Measurements from ENCODE around the gene CNBP. TPM values are rescaled to one million over a fixed set of nuclear protein-coding genes. Genes with fewer than 3 reads are reported as not detected.

Gene CNBP
- total and polyA plus RNA-seq, 4 donors, result 287 to 476 (median 346) TPM

DNA sequence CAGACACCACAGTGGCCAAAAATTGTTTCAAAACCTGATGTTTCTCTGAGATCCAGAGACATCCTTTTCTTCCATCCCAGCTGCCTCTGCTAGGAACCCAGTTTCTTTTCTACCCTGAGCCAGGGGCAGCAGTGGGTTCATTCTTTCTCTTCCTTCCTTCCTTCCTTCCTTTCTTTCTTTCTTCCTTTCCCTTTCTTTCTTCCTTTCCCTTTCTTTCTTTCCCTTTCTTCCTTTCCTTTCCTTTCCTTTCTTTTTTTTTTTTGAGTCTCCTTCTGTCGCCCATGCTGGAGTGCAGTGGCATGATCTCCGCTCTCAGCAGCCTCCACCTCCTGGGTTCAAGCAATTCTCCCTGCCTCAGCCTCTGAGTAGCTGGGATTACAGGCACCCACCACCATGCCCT is 35.0 kb upstream of the CNBP start:
- DNase-seq, result no peak
- H3K9me3 ChIP-seq (ENCODE audit: control insufficient read depth, low read length), result no peaks in the 10 kb centered on the region
- 84% methylated on average over 2 of the region's 2 CpGs for WGBS, 2 donors

DNA sequence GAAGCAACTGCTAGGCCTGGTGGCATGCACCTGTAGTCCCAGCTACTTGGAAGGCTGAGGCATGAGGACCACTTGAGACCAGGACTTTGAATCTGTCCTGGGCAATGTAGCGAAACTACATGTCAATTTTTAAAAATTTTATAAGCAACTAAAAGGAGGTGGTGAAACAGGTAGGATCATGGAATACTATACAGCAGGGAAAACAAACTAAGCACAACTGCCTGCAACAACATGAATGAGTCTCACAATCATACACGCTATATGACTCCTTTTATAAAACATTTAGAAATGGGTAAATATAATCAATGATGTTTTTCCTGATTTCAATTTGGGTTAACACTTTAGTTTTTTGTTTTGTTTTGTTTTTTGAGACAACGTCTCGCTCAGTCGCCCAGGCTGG is 29.5 kb upstream of the CNBP start:
- intact Hi-C loops (cut with DNase I), result no loop called here
- no peaks in the 10 kb centered on the region for H3K9me3 ChIP-seq (ENCODE audit: control insufficient read depth, low read length)
- no peak for ATAC-seq (ENCODE audit: low FRiP score)
- no peaks in the 10 kb centered on the region for H3K36me3 ChIP-seq (ENCODE audit: control insufficient read depth in 1 of 2, insufficient read depth in 2 of 2, low read length in 1 of 2)
- H3K27ac ChIP-seq (ENCODE audit: low read depth in 1 of 2, low read length in 2 of 2), result no peak overlapping the region
- H3K4me3 ChIP-seq (ENCODE audit: low read length in 2 of 2), result no peak overlapping the region
- WGBS, 2 donors, result 97 to 98% methylated on average over 5 of the region's 5 CpGs
- no peak for DNase-seq
- H3K4me1 ChIP-seq (ENCODE audit: control insufficient read depth in 1 of 2, insufficient read depth in 2 of 2, low read length in 2 of 2), result no peaks in the 10 kb centered on the region
- no peaks in the 10 kb centered on the region for H3K27me3 ChIP-seq (ENCODE audit: control insufficient read depth in 1 of 2, insufficient read depth in 2 of 2, low read length in 1 of 2)

More for the DNA sequence above, 35.0 kb upstream of the CNBP start:
- no peaks in the 10 kb centered on the region for H3K36me3 ChIP-seq (ENCODE audit: control insufficient read depth in 1 of 2, insufficient read depth in 2 of 2, low read length in 1 of 2)
- H3K4me1 ChIP-seq (ENCODE audit: control insufficient read depth in 1 of 2, insufficient read depth in 2 of 2, low read length in 2 of 2), result no peaks in the 10 kb centered on the region
- no peaks in the 10 kb centered on the region for H3K27me3 ChIP-seq (ENCODE audit: control insufficient read depth in 1 of 2, insufficient read depth in 2 of 2, low read length in 1 of 2)
- H3K27ac ChIP-seq (ENCODE audit: low read depth in 1 of 2, low read length in 2 of 2), result no peak overlapping the region
- H3K4me3 ChIP-seq (ENCODE audit: low read length in 2 of 2), result no peak overlapping the region
- no peak for ATAC-seq (ENCODE audit: low FRiP score)
- intact Hi-C loops (cut with DNase I), result no loop called here

DNA sequence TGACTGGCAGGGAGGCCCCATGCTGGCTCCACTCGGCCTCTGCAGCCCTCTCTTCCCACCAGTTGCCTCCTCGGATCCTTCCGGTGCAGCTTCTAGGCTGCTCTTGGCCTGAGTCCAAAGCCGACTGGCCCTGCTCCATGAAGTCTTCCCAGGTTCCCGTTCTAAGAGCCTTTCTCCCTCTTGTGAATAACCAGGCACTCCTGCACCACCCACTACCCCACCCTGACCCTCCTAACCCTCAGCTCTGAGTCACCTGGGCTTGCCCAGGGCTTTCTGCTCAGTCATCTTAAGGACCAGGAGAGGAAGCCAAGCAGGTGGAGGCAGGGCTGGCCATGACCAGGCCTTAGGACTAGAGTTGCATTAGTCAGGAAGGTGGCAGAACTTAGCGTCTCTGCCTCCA is 28.1 kb upstream of the CNBP start:
- 13 to 16% methylated on average over 6 of the region's 6 CpGs for WGBS, 2 donors
- intact Hi-C loops (cut with DNase I), result no loop called here
- H3K27ac ChIP-seq (ENCODE audit: low read depth in 1 of 2, low read length in 2 of 2), result no peak overlapping the region
- H3K36me3 ChIP-seq (ENCODE audit: control insufficient read depth in 1 of 2, insufficient read depth in 2 of 2, low read length in 1 of 2), result no peaks in the 10 kb centered on the region
- peak; percentile 69 for ATAC-seq (ENCODE audit: low FRiP score)
- no peaks in the 10 kb centered on the region for H3K9me3 ChIP-seq (ENCODE audit: control insufficient read depth, low read length)
- no peaks in the 10 kb centered on the region for H3K4me1 ChIP-seq (ENCODE audit: control insufficient read depth in 1 of 2, insufficient read depth in 2 of 2, low read length in 2 of 2)
- H3K27me3 ChIP-seq (ENCODE audit: control insufficient read depth in 1 of 2, insufficient read depth in 2 of 2, low read length in 1 of 2), result no peaks in the 10 kb centered on the region
- no peak overlapping the region for H3K4me3 ChIP-seq (ENCODE audit: low read length in 2 of 2)
- DNase-seq, result peak; percentile 76 to 86

DNA sequence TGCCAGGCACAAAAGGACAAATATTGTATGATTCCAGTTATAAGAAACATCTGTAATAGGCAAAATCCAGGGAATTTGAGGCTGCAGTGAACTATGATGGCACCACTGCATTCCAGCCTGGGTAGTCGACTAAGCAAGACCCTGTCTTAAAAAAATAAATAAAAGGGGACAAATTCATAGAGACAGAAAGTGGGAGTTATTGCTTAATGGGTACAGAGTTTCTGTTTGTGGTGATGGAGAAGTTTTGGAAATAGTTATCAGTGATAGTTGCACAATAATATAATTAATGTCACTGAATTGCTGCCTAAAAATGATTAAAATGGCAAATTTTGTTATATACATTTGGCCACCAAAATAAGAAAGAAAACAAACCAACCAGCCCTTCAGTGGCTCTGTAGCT is 27.6 kb upstream of the CNBP start:
- WGBS, 2 donors, result 10 to 23% methylated on average over 1 of the region's 1 CpG
- Histone ChIP-seq H3K4me1 (ENCODE audit: control insufficient read depth in 1 of 2, insufficient read depth in 2 of 2, low read length in 2 of 2) (no peaks in the 10 kb centered on the region), H3K27ac (ENCODE audit: low read depth in 1 of 2, low read length in 2 of 2) (no peak overlapping the region), H3K36me3 (ENCODE audit: control insufficient read depth in 1 of 2, insufficient read depth in 2 of 2, low read length in 1 of 2) (no peaks in the 10 kb centered on the region), H3K4me3 (ENCODE audit: low read length in 2 of 2) (no peak overlapping the region), H3K27me3 (ENCODE audit: control insufficient read depth in 1 of 2, insufficient read depth in 2 of 2, low read length in 1 of 2) (no peaks in the 10 kb centered on the region), H3K9me3 (ENCODE audit: control insufficient read depth, low read length) (no peaks in the 10 kb centered on the region)
- DNase-seq, result no peak
- no peak for ATAC-seq (ENCODE audit: low FRiP score)
- intact Hi-C loops (cut with DNase I), result no loop called here

DNA sequence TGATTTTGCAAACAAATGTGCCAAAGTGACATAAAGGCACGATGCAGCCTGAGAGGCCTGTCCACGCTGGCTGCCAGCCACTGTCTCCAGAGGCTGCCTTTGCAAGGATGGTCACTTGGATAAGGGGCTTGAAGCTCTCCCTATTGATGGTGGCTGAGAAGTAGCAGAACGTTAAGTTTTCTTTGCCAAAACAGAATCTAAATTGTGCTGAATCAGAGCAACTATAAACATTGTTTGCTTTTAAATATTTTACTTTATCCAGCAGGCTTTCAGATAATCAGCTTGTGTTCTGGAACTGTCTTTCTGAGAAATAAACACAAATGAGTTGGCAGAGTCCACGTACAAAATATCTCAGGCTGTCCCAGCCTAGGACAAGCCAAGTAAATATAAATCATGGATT is 23.8 kb upstream of the CNBP start:
- WGBS, 2 donors, result 44 to 48% methylated on average over 4 of the region's 4 CpGs
- intact Hi-C loops (cut with DNase I), result no loop called here
- no peak overlapping the region for H3K27ac ChIP-seq (ENCODE audit: low read depth in 1 of 2, low read length in 2 of 2)

GRCh38 chr3:129205109-129205832 is 21.6 kb upstream of the CNBP start:
- Histone ChIP-seq H3K27me3 (ENCODE audit: control insufficient read depth in 1 of 2, insufficient read depth in 2 of 2, low read length in 1 of 2) (no peaks in the 10 kb centered on the region), H3K36me3 (ENCODE audit: control insufficient read depth in 1 of 2, insufficient read depth in 2 of 2, low read length in 1 of 2) (no peaks in the 10 kb centered on the region), H3K4me1 (ENCODE audit: control insufficient read depth in 1 of 2, insufficient read depth in 2 of 2, low read length in 2 of 2) (no peaks in the 10 kb centered on the region), H3K27ac (ENCODE audit: low read depth in 1 of 2, low read length in 2 of 2) (no peak overlapping the region), H3K4me3 (ENCODE audit: low read length in 2 of 2) (no peak overlapping the region), H3K9me3 (ENCODE audit: control insufficient read depth, low read length) (no peaks in the 10 kb centered on the region)
- ATAC-seq (ENCODE audit: low FRiP score), result no peak
- intact Hi-C loops (cut with DNase I), result no loop called here
- DNase-seq, result peak in 1 of 2 donors; percentile 72
- WGBS, 2 donors, result 77 to 78% methylated on average over 8 of the region's 8 CpGs

More for the DNA sequence above, 23.8 kb upstream of the CNBP start:
- no peaks in the 10 kb centered on the region for H3K36me3 ChIP-seq (ENCODE audit: control insufficient read depth in 1 of 2, insufficient read depth in 2 of 2, low read length in 1 of 2)
- no peaks in the 10 kb centered on the region for H3K9me3 ChIP-seq (ENCODE audit: control insufficient read depth, low read length)
- no peak for ATAC-seq (ENCODE audit: low FRiP score)
- DNase-seq, result peak in 1 of 2 donors; percentile 38
- H3K27me3 ChIP-seq (ENCODE audit: control insufficient read depth in 1 of 2, insufficient read depth in 2 of 2, low read length in 1 of 2), result no peaks in the 10 kb centered on the region
- H3K4me3 ChIP-seq (ENCODE audit: low read length in 2 of 2), result no peak overlapping the region
- H3K4me1 ChIP-seq (ENCODE audit: control insufficient read depth in 1 of 2, insufficient read depth in 2 of 2, low read length in 2 of 2), result no peaks in the 10 kb centered on the region

DNA sequence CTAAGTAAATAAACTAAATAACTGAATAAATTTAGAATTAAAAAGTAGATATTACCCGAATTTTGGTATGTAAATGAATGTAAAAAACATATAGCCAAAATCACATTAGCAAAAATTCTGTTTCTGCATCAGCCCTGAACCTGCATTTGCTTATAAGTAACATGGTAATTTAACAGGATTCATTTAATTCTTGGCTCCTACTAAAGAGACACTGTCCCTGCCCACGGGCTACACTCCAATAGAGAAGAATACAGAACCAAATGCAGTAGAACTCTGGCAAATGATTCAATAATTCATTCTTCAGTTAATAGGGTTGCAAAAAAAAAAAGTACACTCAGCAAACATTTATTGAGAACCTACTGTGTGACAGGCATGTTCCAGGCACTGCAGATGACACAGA is 20.8 kb upstream of the CNBP start:
- WGBS, 2 donors, result 81 to 85% methylated on average over 2 of the region's 2 CpGs
- Histone ChIP-seq H3K9me3 (ENCODE audit: control insufficient read depth, low read length) (no peaks in the 10 kb centered on the region), H3K36me3 (ENCODE audit: control insufficient read depth in 1 of 2, insufficient read depth in 2 of 2, low read length in 1 of 2) (no peaks in the 10 kb centered on the region), H3K27ac (ENCODE audit: low read depth in 1 of 2, low read length in 2 of 2) (no peak overlapping the region), H3K4me1 (ENCODE audit: control insufficient read depth in 1 of 2, insufficient read depth in 2 of 2, low read length in 2 of 2) (no peaks in the 10 kb centered on the region), H3K4me3 (ENCODE audit: low read length in 2 of 2) (no peak overlapping the region), H3K27me3 (ENCODE audit: control insufficient read depth in 1 of 2, insufficient read depth in 2 of 2, low read length in 1 of 2) (no peaks in the 10 kb centered on the region)
- ATAC-seq (ENCODE audit: low FRiP score) (no peak), DNase-seq (no peak)
- intact Hi-C loops (cut with DNase I), result no loop called here

DNA sequence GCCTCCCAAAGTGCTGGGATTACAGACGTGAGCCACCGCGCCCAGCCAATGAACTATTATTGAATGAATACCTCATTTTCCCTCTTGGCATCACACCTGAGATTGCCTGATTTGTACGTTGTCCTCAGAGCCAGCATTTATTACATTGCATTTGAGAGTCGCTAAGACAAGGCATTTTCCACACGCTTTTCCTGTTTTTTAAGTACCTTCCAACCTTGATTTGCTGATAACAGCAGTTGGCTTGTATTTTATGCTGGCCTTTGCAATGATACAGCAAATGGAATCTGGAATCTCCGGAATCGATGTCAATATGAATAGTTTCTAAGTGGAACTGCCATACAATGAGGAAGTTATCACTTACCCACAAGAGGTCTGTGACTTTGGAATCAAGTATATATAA is 15.7 kb upstream of the CNBP start:
- intact Hi-C loops (cut with DNase I), result no loop called here
- Histone ChIP-seq H3K27me3 (ENCODE audit: control insufficient read depth in 1 of 2, insufficient read depth in 2 of 2, low read length in 1 of 2) (no peaks in the 10 kb centered on the region), H3K9me3 (ENCODE audit: control insufficient read depth, low read length) (no peaks in the 10 kb centered on the region), H3K4me1 (ENCODE audit: control insufficient read depth in 1 of 2, insufficient read depth in 2 of 2, low read length in 2 of 2) (no peaks in the 10 kb centered on the region), H3K4me3 (ENCODE audit: low read length in 2 of 2) (no peak overlapping the region), H3K36me3 (ENCODE audit: control insufficient read depth in 1 of 2, insufficient read depth in 2 of 2, low read length in 1 of 2) (no peaks in the 10 kb centered on the region), H3K27ac (ENCODE audit: low read depth in 1 of 2, low read length in 2 of 2) (no peak overlapping the region)
- DNase-seq (no peak), ATAC-seq (ENCODE audit: low FRiP score) (no peak)
- 92 to 93% methylated on average over 8 of the region's 8 CpGs for WGBS, 2 donors

DNA sequence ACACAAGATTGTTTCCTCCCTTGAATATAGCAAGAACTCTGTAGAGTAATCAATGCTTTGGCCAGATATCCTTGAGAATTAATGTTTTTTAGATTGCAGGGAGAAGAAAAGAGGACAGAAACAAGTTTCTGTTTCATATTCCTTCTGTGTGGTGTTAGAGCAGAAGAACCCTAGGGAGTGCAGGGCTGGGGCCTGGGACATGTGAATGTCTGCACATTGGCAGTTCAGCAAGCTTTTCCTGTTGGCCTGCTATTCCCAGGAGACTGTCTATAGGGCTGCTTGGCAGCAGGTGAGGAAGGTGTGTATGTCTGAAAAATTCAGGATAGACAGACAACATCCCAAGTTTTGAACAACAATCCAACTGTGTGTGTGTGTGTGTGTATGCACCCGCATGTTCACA is 13.6 kb upstream of the CNBP start:
- 84 to 100% methylated on average over 1 of the region's 1 CpG for WGBS, 2 donors
- no peak for ATAC-seq (ENCODE audit: low FRiP score)
- no peaks in the 10 kb centered on the region for H3K27me3 ChIP-seq (ENCODE audit: control insufficient read depth in 1 of 2, insufficient read depth in 2 of 2, low read length in 1 of 2)
- intact Hi-C loops (cut with DNase I), result no loop called here
- peak overlapping the region; percentile 29 to 67 for H3K27ac ChIP-seq (ENCODE audit: low read depth in 1 of 2, low read length in 2 of 2)
- H3K9me3 ChIP-seq (ENCODE audit: control insufficient read depth, low read length), result no peaks in the 10 kb centered on the region
- H3K4me1 ChIP-seq (ENCODE audit: control insufficient read depth in 1 of 2, insufficient read depth in 2 of 2, low read length in 2 of 2), result no peaks in the 10 kb centered on the region
- H3K4me3 ChIP-seq (ENCODE audit: low read length in 2 of 2), result no peak overlapping the region
- no peak for DNase-seq
- no peaks in the 10 kb centered on the region for H3K36me3 ChIP-seq (ENCODE audit: control insufficient read depth in 1 of 2, insufficient read depth in 2 of 2, low read length in 1 of 2)
